ENCODE measurements around the gene BHLHA9. TPM values are rescaled to one million over a fixed set of nuclear protein-coding genes. Genes with fewer than 3 reads are reported as not detected.

The BHLHA9 gene
- total RNA-seq, 1 experiment from 2014 or later = not detected

DNA sequence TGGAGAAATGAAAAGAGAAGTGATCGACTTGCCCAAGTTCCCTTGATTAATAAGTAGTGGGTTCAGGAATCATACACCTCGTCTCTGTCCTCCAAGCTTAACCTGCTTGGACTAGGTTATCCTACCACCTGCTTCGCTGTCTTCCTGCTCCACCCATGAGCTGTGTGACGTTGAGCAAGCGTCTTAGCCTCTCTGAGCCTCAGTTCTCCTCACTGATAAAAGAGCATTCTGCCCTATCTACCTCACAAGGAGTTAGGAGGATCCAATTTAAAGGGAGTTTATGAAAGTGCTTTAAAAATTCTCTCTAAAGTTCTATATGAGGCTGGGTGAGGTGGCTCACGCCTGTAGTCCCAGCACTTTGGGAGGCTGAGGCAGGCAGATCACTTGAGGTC is 9.5 kb upstream of the BHLHA9 start (continued):
- no peak for TF ChIP-seq NFATC4 (CRISPR knock-in tag; IDR thresholded peaks at IDR 0.05)
- TF ChIP-seq FOXK1 (CRISPR knock-in tag; IDR thresholded peaks at IDR 0.05) = no peak
- TF ChIP-seq KAT7 (CRISPR knock-in tag; IDR thresholded peaks at IDR 0.05; ENCODE audit: borderline replicate concordance) = no peak
- no peak for TF ChIP-seq ZNF232 (CRISPR knock-in tag; IDR thresholded peaks at IDR 0.05)
- no peak for TF ChIP-seq PREB (CRISPR knock-in tag; IDR thresholded peaks at IDR 0.05; ENCODE audit: borderline replicate concordance)
- no peak for TF ChIP-seq IRF1 (CRISPR knock-in tag; IDR thresholded peaks at IDR 0.05)
- TF ChIP-seq ETV6 (CRISPR knock-in tag; IDR thresholded peaks at IDR 0.05) = no peak
- TF ChIP-seq GTF2I (CRISPR knock-in tag; conservative IDR thresholded peaks at IDR 0.05) = no peak
- TF ChIP-seq, protein P1, sequence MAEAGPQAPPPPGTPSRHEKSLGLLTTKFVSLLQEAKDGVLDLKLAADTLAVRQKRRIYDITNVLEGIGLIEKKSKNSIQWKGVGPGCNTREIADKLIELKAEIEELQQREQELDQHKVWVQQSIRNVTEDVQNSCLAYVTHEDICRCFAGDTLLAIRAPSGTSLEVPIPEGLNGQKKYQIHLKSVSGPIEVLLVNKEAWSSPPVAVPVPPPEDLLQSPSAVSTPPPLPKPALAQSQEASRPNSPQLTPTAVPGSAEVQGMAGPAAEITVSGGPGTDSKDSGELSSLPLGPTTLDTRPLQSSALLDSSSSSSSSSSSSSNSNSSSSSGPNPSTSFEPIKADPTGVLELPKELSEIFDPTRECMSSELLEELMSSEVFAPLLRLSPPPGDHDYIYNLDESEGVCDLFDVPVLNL (CRISPR knock-in tag; IDR thresholded peaks at IDR 0.05; ENCODE audit: borderline replicate concordance, low read depth) = no peak
- no peak for TF ChIP-seq GABPB1 (CRISPR knock-in tag; IDR thresholded peaks at IDR 0.05)
- TF ChIP-seq PRRX2 (CRISPR knock-in tag; IDR thresholded peaks at IDR 0.05) = no peak
- no peak for TF ChIP-seq TCF7 (CRISPR knock-in tag; IDR thresholded peaks at IDR 0.05; ENCODE audit: low read depth)
- TF ChIP-seq, protein P2, sequence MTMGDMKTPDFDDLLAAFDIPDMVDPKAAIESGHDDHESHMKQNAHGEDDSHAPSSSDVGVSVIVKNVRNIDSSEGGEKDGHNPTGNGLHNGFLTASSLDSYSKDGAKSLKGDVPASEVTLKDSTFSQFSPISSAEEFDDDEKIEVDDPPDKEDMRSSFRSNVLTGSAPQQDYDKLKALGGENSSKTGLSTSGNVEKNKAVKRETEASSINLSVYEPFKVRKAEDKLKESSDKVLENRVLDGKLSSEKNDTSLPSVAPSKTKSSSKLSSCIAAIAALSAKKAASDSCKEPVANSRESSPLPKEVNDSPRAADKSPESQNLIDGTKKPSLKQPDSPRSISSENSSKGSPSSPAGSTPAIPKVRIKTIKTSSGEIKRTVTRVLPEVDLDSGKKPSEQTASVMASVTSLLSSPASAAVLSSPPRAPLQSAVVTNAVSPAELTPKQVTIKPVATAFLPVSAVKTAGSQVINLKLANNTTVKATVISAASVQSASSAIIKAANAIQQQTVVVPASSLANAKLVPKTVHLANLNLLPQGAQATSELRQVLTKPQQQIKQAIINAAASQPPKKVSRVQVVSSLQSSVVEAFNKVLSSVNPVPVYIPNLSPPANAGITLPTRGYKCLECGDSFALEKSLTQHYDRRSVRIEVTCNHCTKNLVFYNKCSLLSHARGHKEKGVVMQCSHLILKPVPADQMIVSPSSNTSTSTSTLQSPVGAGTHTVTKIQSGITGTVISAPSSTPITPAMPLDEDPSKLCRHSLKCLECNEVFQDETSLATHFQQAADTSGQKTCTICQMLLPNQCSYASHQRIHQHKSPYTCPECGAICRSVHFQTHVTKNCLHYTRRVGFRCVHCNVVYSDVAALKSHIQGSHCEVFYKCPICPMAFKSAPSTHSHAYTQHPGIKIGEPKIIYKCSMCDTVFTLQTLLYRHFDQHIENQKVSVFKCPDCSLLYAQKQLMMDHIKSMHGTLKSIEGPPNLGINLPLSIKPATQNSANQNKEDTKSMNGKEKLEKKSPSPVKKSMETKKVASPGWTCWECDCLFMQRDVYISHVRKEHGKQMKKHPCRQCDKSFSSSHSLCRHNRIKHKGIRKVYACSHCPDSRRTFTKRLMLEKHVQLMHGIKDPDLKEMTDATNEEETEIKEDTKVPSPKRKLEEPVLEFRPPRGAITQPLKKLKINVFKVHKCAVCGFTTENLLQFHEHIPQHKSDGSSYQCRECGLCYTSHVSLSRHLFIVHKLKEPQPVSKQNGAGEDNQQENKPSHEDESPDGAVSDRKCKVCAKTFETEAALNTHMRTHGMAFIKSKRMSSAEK (CRISPR knock-in tag; IDR thresholded peaks at IDR 0.05; ENCODE audit: borderline replicate concordance) = no peak

DNA sequence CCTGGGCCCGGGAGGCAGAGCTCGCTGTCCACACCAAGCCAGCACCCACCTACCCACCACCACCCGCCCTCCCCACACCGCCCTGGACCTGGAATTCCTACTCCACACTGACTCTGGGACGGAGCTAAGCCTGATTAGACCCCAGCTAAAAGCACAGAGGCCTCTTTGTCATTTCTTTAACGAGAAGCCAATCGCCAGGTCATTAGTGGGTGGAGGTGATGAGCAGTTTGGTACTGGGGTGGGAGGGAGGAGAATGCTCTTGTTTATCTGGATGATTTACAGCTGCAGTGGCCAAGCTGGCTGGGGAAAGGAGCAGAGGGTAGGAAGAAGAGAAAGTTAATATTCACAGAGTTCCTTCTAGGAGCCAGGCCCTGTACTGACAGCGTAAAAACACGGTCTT is 6.0 kb upstream of the BHLHA9 start:
- no peak for ATAC-seq
- H3K4me1 Mint-ChIP-seq = peaks cover 13% of the 10 kb centered on the region
- TF ChIP-seq NR1H2 (CRISPR knock-in tag; IDR thresholded peaks at IDR 0.05) (no peak), SOX15 (CRISPR knock-in tag; IDR thresholded peaks at IDR 0.05) (no peak), ZNF396 (CRISPR knock-in tag; IDR thresholded peaks at IDR 0.05; ENCODE audit: borderline replicate concordance) (no peak), ZNF138 (CRISPR knock-in tag; conservative IDR thresholded peaks at IDR 0.05) (no peak), CREM (CRISPR knock-in tag; IDR thresholded peaks at IDR 0.05) (no peak), ZNF219 (CRISPR knock-in tag; IDR thresholded peaks at IDR 0.05; ENCODE audit: borderline replicate concordance) (no peak), TCF7 (CRISPR knock-in tag; IDR thresholded peaks at IDR 0.05; ENCODE audit: low read depth) (no peak), JAZF1 (CRISPR knock-in tag; IDR thresholded peaks at IDR 0.05) (no peak), SMAD3 (CRISPR knock-in tag; IDR thresholded peaks at IDR 0.05; ENCODE audit: borderline replicate concordance) (no peak)
- TF ChIP-seq, protein P1 (CRISPR knock-in tag; IDR thresholded peaks at IDR 0.05; ENCODE audit: borderline replicate concordance, low read depth) = no peak
- H3K27ac Mint-ChIP-seq = no peak overlapping the region
- DNase-seq (ENCODE audit: low spot score) = no peak
- no peaks in the 10 kb centered on the region for H3K9me3 Mint-ChIP-seq
- ChIA-PET CTCF (interaction anchor here (0.6 to 0.9 kb wide), 3 partner anchors 52 to 311 kb away, joined by 3 to 5 read pairs (median 3); no protein-coding TSS in a partner anchor), POLR2A (no interaction called here)
- H3K4me3 Mint-ChIP-seq = no peak overlapping the region
- H3K36me3 Mint-ChIP-seq = no peaks in the 10 kb centered on the region
- H3K27me3 Mint-ChIP-seq (ENCODE audit: low read depth) = peaks cover 32% of the 10 kb centered on the region

Data from WTC11 (cell line).